PFSK-1 (cell line): Measurements from ENCODE around the gene IFNA8.

ENCODE experiments used
- FOXP2 ChIP-seq: optimal IDR thresholded peaks from 2 replicates; pipeline ENCODE3; 2011; ENCODE audit warnings: borderline replicate concordance, control low read depth, inconsistent platforms; ENCODE audit not compliant: insufficient read depth; ENCODE audit errors: extremely low read length, extremely low read depth
- POLR2AphosphoS5 ChIP-seq: IDR thresholded peaks from 2 replicates; pipeline ENCODE4 v1.6.1; 2012; ENCODE audit warnings: low read depth, mild to moderate bottlenecking, control low read depth, low read length, moderate library complexity
- REST ChIP-seq, 2 experiments: IDR thresholded peaks; 2 replicates each; pipeline versions ENCODE4 v1.6.1 to v1.8.0; 2011 to 2012; ENCODE audit warnings: low read depth in 2 of 2, low read length in 2 of 2, control low read depth in 1 of 2, inconsistent platforms in 1 of 2, mild to moderate bottlenecking in 1 of 2, moderate library complexity in 1 of 2; ENCODE audit not compliant: insufficient read depth in 1 of 2
- SIN3A ChIP-seq: IDR thresholded peaks from 2 replicates; pipeline ENCODE4 v1.6.1; 2012; ENCODE audit warnings: mild to moderate bottlenecking, low read length, moderate library complexity, borderline replicate concordance; ENCODE audit not compliant: insufficient read depth
- TAF1 ChIP-seq: IDR thresholded peaks from 2 replicates; pipeline ENCODE4 v1.6.1; 2012; ENCODE audit warnings: low read length, control low read depth, borderline replicate concordance; ENCODE audit not compliant: insufficient read depth

IFNA8 gene

DNA sequence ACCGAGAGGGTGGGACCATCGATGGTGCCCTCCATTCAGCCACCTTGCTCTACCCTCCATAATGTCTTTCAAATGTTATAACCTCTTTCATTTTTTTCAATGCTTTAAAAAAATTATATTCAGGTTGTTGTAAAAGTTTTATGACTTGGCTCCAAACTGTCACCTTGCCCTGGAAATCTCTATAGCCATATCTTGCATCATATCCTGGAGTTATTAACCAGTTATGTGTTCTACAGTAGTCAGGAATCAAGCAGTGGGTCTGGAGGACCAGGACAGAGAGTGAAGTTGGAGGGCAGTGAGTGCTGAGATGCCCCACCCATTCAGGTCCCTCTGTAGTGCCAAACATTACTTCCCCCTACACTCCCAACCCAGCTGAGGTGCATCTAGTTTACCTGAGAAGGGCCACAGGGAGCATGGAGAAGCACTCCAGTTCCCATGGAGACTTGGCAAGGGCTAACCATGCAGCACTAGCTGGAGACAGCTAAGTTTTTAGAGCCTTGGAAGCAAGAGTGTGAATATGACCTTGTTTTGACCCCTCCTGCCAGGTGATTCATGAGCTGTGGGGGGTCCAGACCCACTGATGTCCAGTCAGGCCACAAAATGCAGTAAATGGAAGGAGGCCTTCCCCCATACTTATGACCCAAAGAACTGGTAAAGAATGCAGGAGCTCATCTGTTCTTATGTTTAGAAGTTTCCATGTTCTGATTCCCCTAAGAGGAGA lies 5.5 kb downstream of the IFNA8 start:
- no peak for TF ChIP-seq REST (IDR thresholded peaks at IDR 0.05; ENCODE audit: insufficient read depth in 1 of 2, low read depth in 2 of 2, low read length in 2 of 2)
- no peak for TF ChIP-seq TAF1

GRCh38 chr9:21415493-21416267 lies 6.8 kb downstream of the IFNA8 start:
- no peak for TF ChIP-seq POLR2AphosphoS5
- no peak for TF ChIP-seq FOXP2
- no peak for TF ChIP-seq SIN3A

DNA sequence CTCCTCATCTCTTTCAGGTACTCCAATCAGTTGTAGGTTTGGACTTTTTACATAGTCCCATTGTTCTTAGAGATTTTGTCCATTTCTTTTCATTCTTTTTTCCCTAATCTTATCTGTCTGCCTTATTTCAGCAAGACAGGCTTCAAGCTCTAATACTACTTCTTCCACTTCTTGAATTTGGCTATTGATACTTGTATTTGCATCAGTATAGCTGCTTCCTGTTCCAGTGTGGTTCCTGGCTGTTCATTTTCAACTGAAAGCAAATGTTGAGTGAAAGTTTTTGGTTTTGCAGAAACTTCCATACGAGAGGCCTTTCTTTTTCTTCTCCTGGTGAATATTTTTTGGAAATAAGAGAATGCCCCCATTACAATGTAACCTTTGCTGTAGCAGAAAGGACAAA lies 19.3 kb downstream of the IFNA8 start:
- TF ChIP-seq POLR2AphosphoS5: no peak
- no peak for TF ChIP-seq TAF1
- TF ChIP-seq REST (IDR thresholded peaks at IDR 0.05; ENCODE audit: insufficient read depth in 1 of 2, low read depth in 2 of 2, low read length in 2 of 2): no peak
- TF ChIP-seq SIN3A: no peak
- no peak for TF ChIP-seq FOXP2

DNA sequence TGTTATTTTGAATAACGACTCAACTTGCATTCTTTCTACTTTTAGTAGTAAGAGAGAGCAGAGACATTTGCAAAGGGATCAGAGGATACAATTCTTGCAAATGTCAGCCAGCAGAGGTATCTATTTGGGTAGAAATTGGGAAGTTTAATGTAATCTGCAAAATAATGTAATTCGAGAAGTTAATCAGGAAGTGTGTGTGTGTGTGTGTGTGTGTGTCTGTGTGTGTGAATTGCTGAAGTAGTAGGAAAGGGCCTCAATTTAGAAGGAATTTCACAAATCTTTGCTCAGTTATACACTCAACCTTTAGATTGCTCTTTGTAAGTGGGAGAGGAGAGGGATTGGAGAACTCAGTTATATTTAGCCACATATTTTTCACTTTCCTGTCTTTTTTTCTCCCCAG lies 20.3 kb downstream of the IFNA8 start:
- TF ChIP-seq POLR2AphosphoS5 (no peak), REST (IDR thresholded peaks at IDR 0.05; ENCODE audit: insufficient read depth in 1 of 2, low read depth in 2 of 2, low read length in 2 of 2) (no peak), FOXP2 (no peak), SIN3A (no peak), TAF1 (no peak)

DNA sequence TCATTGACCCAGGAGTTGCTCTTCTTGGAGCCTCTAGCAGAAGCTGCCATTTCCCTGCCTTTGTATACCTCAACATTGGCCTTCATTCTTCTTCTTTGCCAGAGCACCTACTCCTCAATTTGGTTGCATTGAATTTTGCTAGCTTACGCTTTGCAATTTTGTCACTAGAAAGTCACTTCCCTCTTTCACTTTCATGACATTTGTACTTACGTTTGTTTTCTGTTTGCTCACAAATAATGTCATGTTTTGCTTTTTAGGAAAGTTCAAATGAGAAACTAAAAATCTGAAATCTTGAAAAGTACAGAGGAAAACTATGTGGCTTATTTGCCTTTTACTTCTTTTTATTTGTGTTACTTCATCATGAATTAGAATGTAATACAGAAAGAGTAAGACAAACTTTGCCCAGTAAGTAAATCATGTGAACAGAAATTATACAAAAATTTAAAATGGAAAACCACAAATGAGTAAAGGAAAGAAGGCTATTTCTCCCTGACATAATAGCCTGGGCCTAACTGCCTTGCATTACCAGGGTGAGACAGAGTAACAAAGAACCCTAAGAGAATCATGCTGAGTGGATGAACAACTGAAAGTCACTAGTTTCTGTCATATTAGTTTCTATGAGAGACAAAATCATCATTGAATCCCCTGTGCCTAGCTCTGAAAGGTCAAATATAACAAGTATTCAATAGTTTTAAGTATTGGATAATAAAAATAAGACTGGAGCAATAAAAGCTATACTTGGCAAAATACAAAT lies 23.9 kb downstream of the IFNA8 start:
- TF ChIP-seq REST (IDR thresholded peaks at IDR 0.05; ENCODE audit: insufficient read depth in 1 of 2, low read depth in 2 of 2, low read length in 2 of 2): no peak
- no peak for TF ChIP-seq FOXP2
- TF ChIP-seq TAF1: no peak
- no peak for TF ChIP-seq SIN3A
